HG02973 (cell line): Measurements from ENCODE around the gene MYOM3.
"Not testable (repeated sequence)": the region's sequence is repeated elsewhere in the genome, so short reads cannot be mapped to it uniquely, and the experiment has no call there.

Experiments used
- ATAC-seq: cut with Tn5 transposase; IDR thresholded peaks from one replicate; pipeline ENCODE4 v1.9.1; 2021; ENCODE audit warnings: moderate library complexity; ENCODE audit not compliant: unreplicated experiment

MYOM3 gene

GRCh38 chr1:24008574-24009184, 103.3 kb downstream of the MYOM3 start:
- not testable (repeated sequence) for ATAC-seq

GRCh38 chr1:24007079-24007478, 104.9 kb downstream of the MYOM3 start:
- no peak for ATAC-seq
